ENCODE measurements around the gene TMEM212. TPM values are rescaled to one million over a fixed set of nuclear protein-coding genes. Genes with fewer than 3 reads are reported as not detected.

TMEM212 gene
- total RNA-seq, 2 donors from 2014 or later, result not detected

DNA sequence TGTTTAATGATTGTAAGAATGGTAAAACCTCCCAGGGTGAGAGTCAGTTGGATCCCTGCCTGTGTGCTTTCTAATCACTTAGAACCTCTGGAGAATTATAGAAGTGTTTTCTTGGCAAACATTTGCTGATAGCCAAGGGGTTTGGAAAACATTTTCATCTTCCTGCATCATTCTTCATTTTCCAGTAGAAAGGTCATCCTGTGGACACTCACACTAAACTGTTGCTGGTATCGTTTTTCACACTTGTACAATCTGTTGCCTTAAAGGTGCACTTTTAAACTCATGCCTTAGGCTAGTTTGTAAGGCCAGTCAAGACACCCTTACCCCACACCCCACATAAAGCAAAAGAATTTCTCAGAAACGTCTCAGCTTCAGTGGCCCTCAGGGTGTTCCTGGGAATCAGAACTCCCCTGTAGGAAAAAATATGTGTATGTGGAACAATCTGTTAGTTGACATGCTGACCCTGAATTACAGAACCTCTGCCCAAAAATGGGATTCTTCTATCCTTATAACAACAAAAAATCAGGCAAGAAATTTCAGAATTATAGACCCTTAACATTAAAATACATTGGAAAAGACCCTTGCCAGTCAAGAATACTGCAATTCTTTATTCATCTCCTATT lies 27.1 kb upstream of the TMEM212 start:
- Histone ChIP-seq H3K9ac (ENCODE audit: extremely low read depth, low read length, poor library complexity, severe bottlenecking) (no peak overlapping the region), H3K9me3 (ENCODE audit: control insufficient read depth, low read length) (no peaks in the 10 kb centered on the region), H3K4me1 (ENCODE audit: control insufficient read depth, insufficient read depth, low read length) (no peaks in the 10 kb centered on the region), H3K36me3 (ENCODE audit: control insufficient read depth, insufficient read depth, low read length) (no peaks in the 10 kb centered on the region), H3K4me3 (ENCODE audit: low read length) (no peak overlapping the region), H3K27ac (ENCODE audit: low read depth, low read length) (no peak overlapping the region), H3K27me3 (ENCODE audit: control insufficient read depth, insufficient read depth, low read length, poor library complexity, severe bottlenecking) (peaks cover 6% of the 10 kb centered on the region)
- Mint-ChIP-seq H3K4me3 (no peak overlapping the region), H3K36me3 (ENCODE audit: low read depth) (no peaks in the 10 kb centered on the region), H3K4me1 (peaks cover 2% of the 10 kb centered on the region), H3K27ac (no peak overlapping the region), H3K27me3 (ENCODE audit: insufficient read depth) (peaks cover 13% of the 10 kb centered on the region), H3K9me3 (peaks cover 2% of the 10 kb centered on the region)
- 81% methylated on average over 2 of the region's 2 CpGs; no CpG with 5 or more reads in 1 of the 2 experiments for WGBS, 2 experiments (ENCODE audit: insufficient coverage in 1 of 2, insufficient read length in 1 of 2)
- TF ChIP-seq, protein P1, sequence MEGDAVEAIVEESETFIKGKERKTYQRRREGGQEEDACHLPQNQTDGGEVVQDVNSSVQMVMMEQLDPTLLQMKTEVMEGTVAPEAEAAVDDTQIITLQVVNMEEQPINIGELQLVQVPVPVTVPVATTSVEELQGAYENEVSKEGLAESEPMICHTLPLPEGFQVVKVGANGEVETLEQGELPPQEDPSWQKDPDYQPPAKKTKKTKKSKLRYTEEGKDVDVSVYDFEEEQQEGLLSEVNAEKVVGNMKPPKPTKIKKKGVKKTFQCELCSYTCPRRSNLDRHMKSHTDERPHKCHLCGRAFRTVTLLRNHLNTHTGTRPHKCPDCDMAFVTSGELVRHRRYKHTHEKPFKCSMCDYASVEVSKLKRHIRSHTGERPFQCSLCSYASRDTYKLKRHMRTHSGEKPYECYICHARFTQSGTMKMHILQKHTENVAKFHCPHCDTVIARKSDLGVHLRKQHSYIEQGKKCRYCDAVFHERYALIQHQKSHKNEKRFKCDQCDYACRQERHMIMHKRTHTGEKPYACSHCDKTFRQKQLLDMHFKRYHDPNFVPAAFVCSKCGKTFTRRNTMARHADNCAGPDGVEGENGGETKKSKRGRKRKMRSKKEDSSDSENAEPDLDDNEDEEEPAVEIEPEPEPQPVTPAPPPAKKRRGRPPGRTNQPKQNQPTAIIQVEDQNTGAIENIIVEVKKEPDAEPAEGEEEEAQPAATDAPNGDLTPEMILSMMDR (conservative IDR thresholded peaks at IDR 0.05), result no peak
- no peak for DNase-seq

- H3K9me3 Mint-ChIP-seq, result peaks cover 2% of the 10 kb centered on the region
- no peak overlapping the region for H3K4me3 ChIP-seq (ENCODE audit: low read length)
- H3K27me3 ChIP-seq (ENCODE audit: control insufficient read depth, insufficient read depth, low read length, poor library complexity, severe bottlenecking), result no peaks in the 10 kb centered on the region
- H3K27ac ChIP-seq (ENCODE audit: low read depth, low read length), result no peak overlapping the region
- no peak overlapping the region for H3K4me3 Mint-ChIP-seq
- no peak for DNase-seq
- H3K4me1 ChIP-seq (ENCODE audit: control insufficient read depth, insufficient read depth, low read length), result no peaks in the 10 kb centered on the region
- no peaks in the 10 kb centered on the region for H3K4me1 Mint-ChIP-seq
- WGBS, 2 experiments (ENCODE audit: insufficient coverage in 1 of 2, insufficient read length in 1 of 2), result 93 to 100% methylated on average over 3 to 4 of the region's 4 CpGs
- no peak overlapping the region for H3K27ac Mint-ChIP-seq
- no peaks in the 10 kb centered on the region for H3K36me3 ChIP-seq (ENCODE audit: control insufficient read depth, insufficient read depth, low read length)
- H3K9me3 ChIP-seq (ENCODE audit: control insufficient read depth, low read length), result no peaks in the 10 kb centered on the region
- TF ChIP-seq, protein P1 (conservative IDR thresholded peaks at IDR 0.05), result no peak
- peaks cover 3% of the 10 kb centered on the region for H3K27me3 Mint-ChIP-seq (ENCODE audit: insufficient read depth)
- H3K36me3 Mint-ChIP-seq (ENCODE audit: low read depth), result no peaks in the 10 kb centered on the region
- H3K9ac ChIP-seq (ENCODE audit: extremely low read depth, low read length, poor library complexity, severe bottlenecking), result no peak overlapping the region
Observed at GRCh38 chr3:171817074-171817800, 25.9 kb upstream of the TMEM212 start.

DNA sequence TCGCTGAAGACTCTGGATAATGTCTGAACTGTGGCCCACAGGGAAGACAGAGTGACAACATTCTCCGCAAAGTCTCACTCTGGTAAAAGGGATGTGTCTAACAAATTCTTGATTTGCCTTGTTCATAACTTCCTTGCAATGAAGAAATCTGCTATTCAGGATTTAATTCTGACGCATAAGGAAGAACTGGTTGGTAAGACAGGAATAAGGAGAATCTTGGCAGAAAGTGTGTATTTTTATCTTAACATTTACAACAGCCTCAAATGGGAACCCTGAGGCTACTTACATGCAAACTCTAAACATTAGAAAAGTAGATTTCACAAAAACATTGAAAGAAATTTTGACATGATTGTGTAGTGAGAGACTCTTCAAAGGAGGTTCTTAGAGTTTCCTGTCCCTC lies 22.1 kb upstream of the TMEM212 start:
- H3K27me3 Mint-ChIP-seq (ENCODE audit: insufficient read depth), result no peaks in the 10 kb centered on the region
- Histone ChIP-seq H3K4me3 (ENCODE audit: low read length) (no peak overlapping the region), H3K27me3 (ENCODE audit: control insufficient read depth, insufficient read depth, low read length, poor library complexity, severe bottlenecking) (no peaks in the 10 kb centered on the region), H3K9ac (ENCODE audit: extremely low read depth, low read length, poor library complexity, severe bottlenecking) (no peak overlapping the region), H3K36me3 (ENCODE audit: control insufficient read depth, insufficient read depth, low read length) (no peaks in the 10 kb centered on the region), H3K4me1 (ENCODE audit: control insufficient read depth, insufficient read depth, low read length) (no peaks in the 10 kb centered on the region), H3K9me3 (ENCODE audit: control insufficient read depth, low read length) (no peaks in the 10 kb centered on the region), H3K27ac (ENCODE audit: low read depth, low read length) (no peak overlapping the region)
- H3K4me1 Mint-ChIP-seq, result peaks cover 11% of the 10 kb centered on the region
- WGBS, 2 experiments (ENCODE audit: insufficient coverage in 1 of 2, insufficient read length in 1 of 2), result 92 to 100% methylated on average over 2 to 3 of the region's 3 CpGs
- TF ChIP-seq, protein P1 (conservative IDR thresholded peaks at IDR 0.05), result no peak
- no peaks in the 10 kb centered on the region for H3K36me3 Mint-ChIP-seq (ENCODE audit: low read depth)
- DNase-seq, result no peak
- H3K27ac Mint-ChIP-seq, result no peak overlapping the region
- H3K4me3 Mint-ChIP-seq, result no peak overlapping the region
- H3K9me3 Mint-ChIP-seq, result no peaks in the 10 kb centered on the region

Data from endodermal cell (in vitro differentiated cells).